PC-3 (cell line): ENCODE data around the gene ASNS.

Source experiments
- CTCF ChIP-seq: fragments of 300-600 bp; sonication (generic); conservative IDR thresholded peaks from 2 replicates; pipeline ENCODE4 v1.5.1; 2017; ENCODE audit warnings: antibody characterized with exemption, low read depth, mild to moderate bottlenecking, low read length
- EZH2 ChIP-seq: fragments of 300-600 bp; sonication (generic); IDR thresholded peaks from one replicate; pipeline ENCODE4 v1.6.1; 2017; ENCODE audit warnings: antibody characterized with exemption, mild to moderate bottlenecking, low read length; ENCODE audit not compliant: unreplicated experiment

GRCh38 chr7:97873606-97874005 lies 1.4 kb upstream of the ASNS start:
- TF ChIP-seq CTCF (no peak), EZH2 (no peak)
